GM10248 (cell line): ENCODE measurements around the gene SDR42E2.
A peak's percentile ranks its signal among the peaks of the same experiment; 100 is the strongest.

Experiments
- CTCF ChIA-PET: fragments of 300-600 bp; sonication (Branson Sonifier 250); formaldehyde crosslinking; extraction: SDS; loops from one replicate; lab custom pipeline; 2021; ENCODE audit warnings: antibody characterized with exemption; lab: Yijun Ruan, JAX
- POLR2A ChIA-PET: fragments of 350-650 bp; sonication (Branson Sonifier 250); formaldehyde crosslinking; extraction: SDS; loops from one replicate; lab custom pipeline; 2020; ENCODE audit warnings: antibody characterized with exemption; lab: Yijun Ruan, JAX
- DNase-seq: peaks from one replicate; pipeline ENCODE4 v3.0.0; 2012; ENCODE audit errors: extremely low spot score
- TF ChIP-seq, protein P1 (sequence below): IDR thresholded peaks from 2 replicates; pipeline ENCODE4 v1.5.1; 2012; ENCODE audit warnings: mild to moderate bottlenecking, low read depth; ENCODE audit errors: extremely low read depth, missing control alignments, control extremely low read depth

The SDR42E2 gene

DNA sequence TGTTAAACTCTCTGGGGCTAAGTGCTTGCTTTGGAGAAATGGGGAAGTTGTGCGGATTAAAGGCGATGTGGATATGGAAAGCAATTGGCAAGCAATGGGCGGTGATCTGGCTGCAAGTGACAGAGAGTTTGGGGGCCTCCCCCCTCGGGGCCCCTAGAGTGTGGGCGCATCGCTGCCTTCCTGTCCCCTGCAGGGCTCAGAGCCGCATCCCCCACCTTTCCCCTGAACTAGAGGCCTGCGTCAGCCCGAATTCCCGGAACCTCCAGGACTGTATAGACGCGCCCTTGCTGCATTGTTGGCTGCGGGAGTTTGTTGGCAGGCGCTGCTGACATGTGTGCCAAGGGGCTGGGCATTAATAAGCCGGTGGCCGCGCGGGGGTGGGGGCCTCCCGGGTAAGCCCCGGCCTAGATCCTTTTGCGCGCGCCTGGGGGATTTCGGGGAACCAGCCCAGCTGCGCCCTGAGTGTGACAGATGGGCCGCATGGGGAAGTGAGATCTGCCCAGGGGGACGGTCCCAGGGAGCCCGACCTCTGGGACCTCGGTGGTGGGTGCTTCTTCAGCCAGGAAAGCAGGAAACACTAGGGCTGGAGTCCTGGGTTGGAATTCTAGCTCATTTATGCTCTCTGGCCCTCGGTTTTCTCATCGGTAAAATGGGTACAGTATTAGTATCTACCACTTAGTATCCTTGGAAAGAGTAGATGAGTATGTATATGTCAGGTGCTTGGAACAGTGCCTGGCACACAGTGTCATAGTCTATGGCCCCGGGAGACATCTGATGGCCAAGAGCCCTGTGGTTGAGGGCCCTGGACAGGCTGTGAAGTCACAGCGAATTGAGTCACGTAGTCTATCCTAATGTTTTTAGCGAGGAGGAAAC is 44.8 kb downstream of the SDR42E2 start:
- POLR2A ChIA-PET = interaction anchor here (0.7 to 1.9 kb wide), 2 partner anchors 10 to 16 kb away, joined by 3 to 16 read pairs; no protein-coding TSS in a partner anchor

DNA sequence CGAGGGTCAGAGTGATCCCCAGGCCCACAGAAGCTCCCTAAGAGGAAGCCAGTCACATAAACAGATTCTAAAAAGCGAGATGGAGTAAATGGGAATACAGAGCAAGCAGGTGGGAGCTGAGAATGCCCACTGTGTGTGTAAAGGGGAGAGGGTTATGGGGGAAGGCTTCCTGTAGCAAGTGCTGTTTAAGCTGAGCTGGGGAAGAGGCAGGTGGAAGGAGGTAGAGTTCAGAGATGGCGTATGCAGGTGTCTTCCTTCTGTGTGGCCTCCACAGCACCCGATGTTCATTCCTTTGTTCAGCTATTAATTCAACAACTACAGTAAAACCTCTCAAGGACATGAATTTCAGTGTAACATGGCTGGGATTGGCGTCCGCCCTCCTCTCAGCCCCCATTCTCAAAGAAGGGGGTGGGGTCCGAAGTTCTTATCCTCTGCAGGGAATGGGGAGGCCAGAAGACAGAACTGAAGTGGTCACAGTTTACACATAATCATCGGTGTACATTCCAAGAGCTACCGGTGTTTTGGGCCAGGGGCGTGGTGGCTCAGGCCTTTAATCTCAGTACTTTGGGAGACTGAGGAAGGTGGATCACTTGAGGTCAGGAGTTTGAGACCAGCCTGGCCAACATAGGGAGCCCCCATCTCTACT is 45.5 kb downstream of the SDR42E2 start:
- no peak for DNase-seq
- TF ChIP-seq, protein P1, sequence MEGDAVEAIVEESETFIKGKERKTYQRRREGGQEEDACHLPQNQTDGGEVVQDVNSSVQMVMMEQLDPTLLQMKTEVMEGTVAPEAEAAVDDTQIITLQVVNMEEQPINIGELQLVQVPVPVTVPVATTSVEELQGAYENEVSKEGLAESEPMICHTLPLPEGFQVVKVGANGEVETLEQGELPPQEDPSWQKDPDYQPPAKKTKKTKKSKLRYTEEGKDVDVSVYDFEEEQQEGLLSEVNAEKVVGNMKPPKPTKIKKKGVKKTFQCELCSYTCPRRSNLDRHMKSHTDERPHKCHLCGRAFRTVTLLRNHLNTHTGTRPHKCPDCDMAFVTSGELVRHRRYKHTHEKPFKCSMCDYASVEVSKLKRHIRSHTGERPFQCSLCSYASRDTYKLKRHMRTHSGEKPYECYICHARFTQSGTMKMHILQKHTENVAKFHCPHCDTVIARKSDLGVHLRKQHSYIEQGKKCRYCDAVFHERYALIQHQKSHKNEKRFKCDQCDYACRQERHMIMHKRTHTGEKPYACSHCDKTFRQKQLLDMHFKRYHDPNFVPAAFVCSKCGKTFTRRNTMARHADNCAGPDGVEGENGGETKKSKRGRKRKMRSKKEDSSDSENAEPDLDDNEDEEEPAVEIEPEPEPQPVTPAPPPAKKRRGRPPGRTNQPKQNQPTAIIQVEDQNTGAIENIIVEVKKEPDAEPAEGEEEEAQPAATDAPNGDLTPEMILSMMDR = no peak
- POLR2A ChIA-PET = interaction anchor here (0.7 to 1.9 kb wide), 2 partner anchors 9 to 17 kb away, joined by 3 to 16 read pairs; no protein-coding TSS in a partner anchor
- CTCF ChIA-PET = interaction anchor here (0.8 to 8.0 kb wide), 7 partner anchors 10 to 92 kb away, joined by 3 to 77 read pairs (median 6); partner anchors contain the start of gene POLR3E

More for the DNA sequence above, 44.8 kb downstream of the SDR42E2 start:
- peak; percentile 84 for DNase-seq
- CTCF ChIA-PET = interaction anchor here (0.8 to 8.0 kb wide), 9 partner anchors 9 to 94 kb away, joined by 3 to 77 read pairs (median 10); partner anchors contain the start of gene POLR3E
- TF ChIP-seq, protein P1 = no peak

DNA sequence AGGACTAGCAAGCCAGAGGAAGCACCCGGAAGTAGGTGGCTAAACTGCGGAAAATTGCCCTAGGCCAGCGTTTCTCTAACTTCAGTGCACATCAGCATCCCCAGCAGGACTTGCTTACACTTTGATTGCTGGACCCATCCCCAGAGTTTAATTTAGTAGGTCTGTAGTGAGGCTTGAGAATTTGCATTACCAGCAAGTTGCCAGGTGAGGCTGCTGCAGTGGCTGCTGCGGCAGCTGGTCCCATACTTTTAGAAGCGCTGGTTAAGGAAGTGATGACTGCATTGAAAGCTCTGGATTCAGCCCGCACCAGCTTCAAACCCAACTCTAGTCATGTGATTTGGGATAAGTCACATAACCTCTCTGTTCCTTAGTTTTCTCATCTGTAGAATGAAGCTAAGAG is 48.0 kb downstream of the SDR42E2 start:
- POLR2A ChIA-PET = no interaction called here
- no peak for DNase-seq
- TF ChIP-seq, protein P1 = no peak
- CTCF ChIA-PET = interaction anchor here (0.7 to 8.0 kb wide), 5 partner anchors 9 to 87 kb away, joined by 3 to 77 read pairs (median 3); partner anchors contain the start of gene POLR3E

DNA sequence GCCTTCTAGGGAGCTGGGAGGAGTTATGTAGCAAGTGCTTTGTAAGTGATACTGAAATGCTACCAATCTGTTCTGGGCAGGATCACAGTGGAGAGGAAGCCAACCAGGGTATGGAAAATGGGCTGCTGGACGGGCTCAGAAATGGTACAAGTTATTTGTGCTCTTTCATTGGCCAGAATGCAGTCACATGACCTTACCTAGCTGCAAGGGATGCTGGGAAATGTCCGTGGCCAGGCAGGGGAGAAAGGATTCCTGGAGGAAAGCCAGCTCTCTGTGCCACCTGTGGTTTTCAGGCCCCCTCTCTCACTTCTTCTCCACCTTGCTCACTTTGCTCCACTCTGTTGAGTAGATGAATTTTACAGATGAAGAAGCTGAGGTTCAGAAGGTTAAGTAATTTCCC is 48.5 kb downstream of the SDR42E2 start:
- TF ChIP-seq, protein P1 = no peak
- ChIA-PET CTCF (interaction anchor here (1.0 to 8.0 kb wide), 3 partner anchors 8 to 49 kb away, joined by 3 to 77 read pairs (median 3); no protein-coding TSS in a partner anchor), POLR2A (no interaction called here)
- DNase-seq = no peak

DNA sequence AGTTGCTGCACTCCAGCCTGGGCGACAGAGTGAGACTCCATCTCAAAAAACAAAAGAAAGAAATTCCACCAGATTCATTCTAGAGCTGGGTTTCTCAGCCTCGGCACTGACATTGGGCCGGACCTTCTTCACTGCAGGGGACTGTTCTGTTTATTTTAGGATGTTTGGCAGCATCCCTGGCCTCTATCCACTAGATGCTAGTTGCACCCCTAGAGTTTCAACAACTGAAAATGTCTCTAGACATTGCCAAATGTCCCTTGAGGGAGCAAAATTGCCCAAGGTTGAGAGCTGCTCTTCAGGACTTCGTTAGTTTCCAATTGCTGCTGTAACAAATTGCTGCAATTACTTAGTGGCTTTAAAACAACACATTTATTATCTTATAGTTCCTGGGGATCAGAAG is 50.9 kb downstream of the SDR42E2 start:
- DNase-seq = no peak
- TF ChIP-seq, protein P1 = no peak
- ChIA-PET CTCF (no interaction called here), POLR2A (no interaction called here)

DNA sequence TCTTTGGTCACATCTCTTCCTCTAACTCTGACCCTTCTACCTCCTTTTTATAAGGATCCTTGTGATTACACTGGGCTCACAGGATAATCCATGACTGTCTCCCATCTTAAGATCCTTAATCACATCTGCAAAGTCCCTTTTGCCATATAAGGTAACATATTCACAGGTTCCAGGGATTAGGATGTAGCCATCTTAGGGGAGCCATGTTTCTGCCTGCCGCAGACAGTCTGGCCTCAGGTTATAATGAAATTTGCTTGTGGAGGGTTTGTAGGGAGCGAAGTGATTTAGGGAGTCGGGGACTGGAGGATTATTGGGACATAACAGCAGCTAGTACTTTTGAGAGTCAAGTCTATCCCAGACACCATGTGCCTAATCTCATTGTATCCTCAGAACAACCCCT is 51.5 kb downstream of the SDR42E2 start:
- DNase-seq = no peak
- CTCF ChIA-PET = no interaction called here
- TF ChIP-seq, protein P1 = no peak
- POLR2A ChIA-PET = no interaction called here
